OCI-LY3 (cell line): Measurements from ENCODE around the gene DPP10.

Source experiments
- EZH2phosphoT487 ChIP-seq: fragments of 200-600 bp; shearing (Covaris generic); IDR thresholded peaks from 2 replicates; pipeline ENCODE4 v1.6.1; 2018; ENCODE audit warnings: antibody characterized with exemption, mixed run types, low read depth
- TF ChIP-seq, protein P1 (sequence below): fragments of 200-600, 300-600 bp; sonication (generic); IDR thresholded peaks from 2 replicates; pipeline ENCODE4 v1.5.1; 2014; ENCODE audit warnings: antibody characterized with exemption, low read length, low read depth

DNA sequence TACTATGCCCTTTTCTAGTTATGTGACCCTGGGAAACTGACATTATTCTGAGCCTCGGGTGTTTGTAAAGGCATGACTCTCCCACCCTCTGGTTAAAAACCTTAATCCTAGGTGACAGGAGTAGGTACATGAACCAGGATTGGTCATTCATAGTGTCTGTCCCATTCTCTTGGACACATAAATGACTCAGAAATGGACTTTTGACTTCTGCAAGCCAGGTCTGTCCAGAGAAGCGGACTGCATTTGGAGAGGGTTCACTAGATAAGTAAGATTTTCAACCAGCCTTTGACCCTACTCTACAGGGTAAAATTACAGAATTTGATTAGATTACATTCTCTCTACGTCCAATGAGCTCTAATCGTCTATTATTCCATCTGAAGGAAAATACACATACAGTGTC lies 285.9 kb downstream of the DPP10 start:
- no peak for TF ChIP-seq EZH2phosphoT487
- TF ChIP-seq, protein P1, sequence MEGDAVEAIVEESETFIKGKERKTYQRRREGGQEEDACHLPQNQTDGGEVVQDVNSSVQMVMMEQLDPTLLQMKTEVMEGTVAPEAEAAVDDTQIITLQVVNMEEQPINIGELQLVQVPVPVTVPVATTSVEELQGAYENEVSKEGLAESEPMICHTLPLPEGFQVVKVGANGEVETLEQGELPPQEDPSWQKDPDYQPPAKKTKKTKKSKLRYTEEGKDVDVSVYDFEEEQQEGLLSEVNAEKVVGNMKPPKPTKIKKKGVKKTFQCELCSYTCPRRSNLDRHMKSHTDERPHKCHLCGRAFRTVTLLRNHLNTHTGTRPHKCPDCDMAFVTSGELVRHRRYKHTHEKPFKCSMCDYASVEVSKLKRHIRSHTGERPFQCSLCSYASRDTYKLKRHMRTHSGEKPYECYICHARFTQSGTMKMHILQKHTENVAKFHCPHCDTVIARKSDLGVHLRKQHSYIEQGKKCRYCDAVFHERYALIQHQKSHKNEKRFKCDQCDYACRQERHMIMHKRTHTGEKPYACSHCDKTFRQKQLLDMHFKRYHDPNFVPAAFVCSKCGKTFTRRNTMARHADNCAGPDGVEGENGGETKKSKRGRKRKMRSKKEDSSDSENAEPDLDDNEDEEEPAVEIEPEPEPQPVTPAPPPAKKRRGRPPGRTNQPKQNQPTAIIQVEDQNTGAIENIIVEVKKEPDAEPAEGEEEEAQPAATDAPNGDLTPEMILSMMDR: no peak
